Measurements from ENCODE around the gene SNAI1. TPM values are rescaled to one million over a fixed set of nuclear protein-coding genes. Genes with fewer than 3 reads are reported as not detected.
"Not testable (repeated sequence)": the region's sequence is repeated elsewhere in the genome, so short reads cannot be mapped to it uniquely, and the experiment has no call there.

SNAI1 gene
- polyA plus RNA-seq, 1 experiment, result 6.5 TPM

DNA sequence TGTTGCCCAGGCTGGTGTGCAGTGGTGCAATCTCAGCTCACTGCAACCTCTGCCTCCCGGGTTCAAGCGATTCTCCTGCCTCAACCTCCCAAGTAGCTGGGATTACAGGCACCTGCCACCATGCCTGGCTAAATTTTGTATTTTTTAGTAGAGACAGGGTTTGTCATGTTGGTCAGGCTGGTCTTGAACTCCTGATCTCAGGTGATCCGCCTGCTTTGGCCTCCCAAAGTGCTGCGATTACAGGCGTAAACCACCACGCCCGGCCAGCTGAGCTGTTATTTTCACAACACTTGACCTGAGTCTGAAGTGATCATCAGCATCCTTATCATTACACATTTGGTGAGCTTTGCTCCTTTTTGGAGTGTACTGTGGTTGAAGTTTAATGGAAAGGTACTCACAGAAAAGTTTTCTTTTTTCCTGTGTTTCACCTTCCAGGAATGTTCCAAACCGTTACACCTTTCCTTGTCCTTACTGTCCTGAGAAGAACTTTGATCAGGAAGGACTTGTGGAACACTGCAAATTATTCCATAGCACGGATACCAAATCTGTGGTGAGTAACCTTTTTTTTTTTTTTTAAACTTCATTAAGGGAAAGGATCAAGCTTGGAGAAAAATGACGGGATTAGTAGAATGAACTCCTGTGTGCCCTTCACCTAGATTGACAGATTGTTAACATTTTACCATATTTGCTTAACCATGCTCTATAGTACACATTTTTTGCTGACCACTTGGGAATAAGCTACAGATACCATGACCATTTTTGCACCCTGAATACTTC lies 36.9 kb upstream of the SNAI1 start:
- POLR2A ChIA-PET, result no interaction called here
- Histone ChIP-seq H3K4me3 (ENCODE audit: low read depth, low read length) (no peak overlapping the region), H3K36me3 (ENCODE audit: control insufficient read depth, insufficient read depth, low read length) (peaks cover 20% of the 10 kb centered on the region), H3K27me3 (ENCODE audit: control insufficient read depth, insufficient read depth, low read length) (no peaks in the 10 kb centered on the region)
- CTCF ChIA-PET, result interaction anchor here (1.4 kb wide), 1 partner anchor 9 kb away, joined by 3 read pairs; no protein-coding TSS in a partner anchor
- TF ChIP-seq, protein P1, sequence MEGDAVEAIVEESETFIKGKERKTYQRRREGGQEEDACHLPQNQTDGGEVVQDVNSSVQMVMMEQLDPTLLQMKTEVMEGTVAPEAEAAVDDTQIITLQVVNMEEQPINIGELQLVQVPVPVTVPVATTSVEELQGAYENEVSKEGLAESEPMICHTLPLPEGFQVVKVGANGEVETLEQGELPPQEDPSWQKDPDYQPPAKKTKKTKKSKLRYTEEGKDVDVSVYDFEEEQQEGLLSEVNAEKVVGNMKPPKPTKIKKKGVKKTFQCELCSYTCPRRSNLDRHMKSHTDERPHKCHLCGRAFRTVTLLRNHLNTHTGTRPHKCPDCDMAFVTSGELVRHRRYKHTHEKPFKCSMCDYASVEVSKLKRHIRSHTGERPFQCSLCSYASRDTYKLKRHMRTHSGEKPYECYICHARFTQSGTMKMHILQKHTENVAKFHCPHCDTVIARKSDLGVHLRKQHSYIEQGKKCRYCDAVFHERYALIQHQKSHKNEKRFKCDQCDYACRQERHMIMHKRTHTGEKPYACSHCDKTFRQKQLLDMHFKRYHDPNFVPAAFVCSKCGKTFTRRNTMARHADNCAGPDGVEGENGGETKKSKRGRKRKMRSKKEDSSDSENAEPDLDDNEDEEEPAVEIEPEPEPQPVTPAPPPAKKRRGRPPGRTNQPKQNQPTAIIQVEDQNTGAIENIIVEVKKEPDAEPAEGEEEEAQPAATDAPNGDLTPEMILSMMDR (IDR thresholded peaks at IDR 0.05; ENCODE audit: insufficient read depth, low read depth, low read length), result no peak
- DNase-seq (ENCODE audit: low read depth), result no peak

DNA sequence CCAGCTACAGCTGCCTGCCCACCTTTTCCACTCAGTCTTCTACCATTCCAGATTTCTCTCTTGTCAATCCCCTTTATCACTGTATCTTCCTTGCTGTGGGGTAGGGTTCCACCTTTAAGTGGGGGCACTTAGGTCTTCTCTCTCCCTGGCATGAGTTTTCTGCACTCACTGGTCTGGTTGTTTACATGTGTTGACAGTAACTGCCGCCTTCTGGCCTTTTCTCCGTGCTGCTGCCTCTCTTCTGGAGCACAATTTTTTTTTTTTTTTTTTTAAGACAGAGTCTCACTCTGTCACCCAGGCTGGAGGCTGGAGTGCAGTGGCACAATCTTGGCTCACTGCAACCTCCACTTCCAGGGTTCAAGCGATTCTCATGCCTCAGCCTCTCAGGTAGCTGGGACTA lies 34.6 kb upstream of the SNAI1 start:
- ChIA-PET POLR2A (no interaction called here), CTCF (interaction anchor here (1.3 to 2.9 kb wide), 2 partner anchors 31 to 123 kb away, joined by 5 to 8 read pairs; no protein-coding TSS in a partner anchor)
- peaks cover 23% of the 10 kb centered on the region for H3K36me3 ChIP-seq (ENCODE audit: control insufficient read depth, insufficient read depth, low read length)
- DNase-seq (ENCODE audit: low read depth), result no peak
- TF ChIP-seq, protein P1 (IDR thresholded peaks at IDR 0.05; ENCODE audit: insufficient read depth, low read depth, low read length), result no peak
- H3K4me3 ChIP-seq (ENCODE audit: low read depth, low read length), result no peak overlapping the region
- H3K27me3 ChIP-seq (ENCODE audit: control insufficient read depth, insufficient read depth, low read length), result no peaks in the 10 kb centered on the region

DNA sequence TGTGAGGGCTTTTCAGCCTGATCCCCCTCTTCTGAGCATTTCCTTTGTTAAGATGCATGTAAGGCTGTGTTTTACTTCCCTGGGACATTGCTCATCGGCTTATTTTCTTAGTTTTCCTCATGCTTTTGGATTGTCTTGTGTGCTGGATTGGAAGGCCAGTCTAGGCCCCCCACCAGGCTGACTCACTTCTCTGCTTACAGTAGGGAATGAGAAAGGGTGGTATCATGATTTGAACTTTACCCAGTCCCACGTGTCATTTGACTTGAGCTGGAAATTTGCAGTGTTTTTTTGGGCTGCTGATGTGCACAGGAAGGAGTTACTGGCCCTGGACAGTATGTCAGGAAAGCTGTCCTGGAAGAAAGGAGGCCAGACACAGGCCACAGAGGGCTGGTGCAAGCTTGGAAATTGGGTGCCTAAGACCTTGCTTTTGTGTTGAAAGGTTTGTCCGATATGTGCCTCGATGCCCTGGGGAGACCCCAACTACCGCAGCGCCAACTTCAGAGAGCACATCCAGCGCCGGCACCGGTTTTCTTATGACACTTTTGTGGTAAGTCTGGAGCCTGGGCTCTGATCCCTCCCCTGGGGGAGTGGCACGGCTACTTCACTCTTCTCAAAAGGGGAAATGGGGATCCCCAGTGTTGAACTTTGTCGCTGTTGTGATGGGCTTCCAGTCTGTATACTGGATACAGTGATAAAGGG lies 33.8 kb upstream of the SNAI1 start:
- TF ChIP-seq, protein P1 (IDR thresholded peaks at IDR 0.05; ENCODE audit: insufficient read depth, low read depth, low read length), result no peak
- Histone ChIP-seq H3K27me3 (ENCODE audit: control insufficient read depth, insufficient read depth, low read length) (no peaks in the 10 kb centered on the region), H3K4me3 (ENCODE audit: low read depth, low read length) (no peak overlapping the region), H3K36me3 (ENCODE audit: control insufficient read depth, insufficient read depth, low read length) (peaks cover 27% of the 10 kb centered on the region)
- ChIA-PET POLR2A (no interaction called here), CTCF (interaction anchor here (1.3 to 2.9 kb wide), 3 partner anchors 30 to 230 kb away, joined by 3 to 8 read pairs (median 5); no protein-coding TSS in a partner anchor)
- peak; percentile 69 for DNase-seq (ENCODE audit: low read depth)

DNA sequence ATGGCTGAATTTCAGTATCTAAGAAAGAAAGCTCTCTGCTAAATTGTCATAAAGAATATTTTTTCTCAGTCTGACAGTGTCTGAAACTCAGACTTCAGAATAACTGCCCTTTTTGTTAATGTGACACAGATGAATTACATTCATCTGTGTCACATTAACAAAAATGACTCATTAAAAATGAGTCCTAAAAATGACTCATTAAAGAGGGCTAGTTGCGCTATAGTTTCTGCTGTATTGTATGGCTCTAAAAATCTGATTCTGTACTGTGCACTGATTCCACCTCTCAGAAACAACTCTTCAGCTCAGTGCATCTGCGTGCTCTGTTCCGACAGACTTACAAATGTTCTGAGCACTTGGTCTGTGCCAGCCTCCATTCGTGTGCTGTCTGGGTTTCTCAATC lies 31.6 kb upstream of the SNAI1 start:
- no peak overlapping the region for H3K4me3 ChIP-seq (ENCODE audit: low read depth, low read length)
- peaks cover 28% of the 10 kb centered on the region for H3K36me3 ChIP-seq (ENCODE audit: control insufficient read depth, insufficient read depth, low read length)
- DNase-seq (ENCODE audit: low read depth), result no peak
- POLR2A ChIA-PET, result no interaction called here
- CTCF ChIA-PET, result interaction anchor here (2.3 kb wide), 1 partner anchor 120 kb away, joined by 8 read pairs; no protein-coding TSS in a partner anchor
- no peaks in the 10 kb centered on the region for H3K27me3 ChIP-seq (ENCODE audit: control insufficient read depth, insufficient read depth, low read length)
- TF ChIP-seq, protein P1 (IDR thresholded peaks at IDR 0.05; ENCODE audit: insufficient read depth, low read depth, low read length), result no peak

DNA sequence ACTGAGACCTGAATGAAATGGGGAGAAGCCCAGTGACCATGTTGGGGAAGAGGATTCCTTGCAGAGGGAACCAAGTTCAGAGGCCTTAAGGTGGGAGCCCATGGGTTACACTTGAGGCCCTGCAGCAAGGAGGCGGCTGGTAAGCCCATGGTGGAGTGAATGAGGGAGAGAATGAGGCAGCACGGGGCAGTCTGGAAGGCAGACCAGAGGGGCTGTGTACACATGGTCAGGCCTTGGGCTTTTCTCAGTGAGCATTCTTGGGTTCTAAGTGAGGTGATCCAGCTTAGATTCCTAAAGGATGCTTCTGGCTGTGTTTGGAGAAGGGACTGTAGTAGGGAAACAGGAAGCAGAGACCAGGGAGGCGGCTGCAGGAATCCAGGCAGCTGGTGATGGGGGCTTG lies 27.6 kb upstream of the SNAI1 start:
- Histone ChIP-seq H3K36me3 (ENCODE audit: control insufficient read depth, insufficient read depth, low read length) (peaks cover 31% of the 10 kb centered on the region), H3K4me3 (ENCODE audit: low read depth, low read length) (no peak overlapping the region), H3K27me3 (ENCODE audit: control insufficient read depth, insufficient read depth, low read length) (no peaks in the 10 kb centered on the region)
- DNase-seq (ENCODE audit: low read depth), result no peak
- TF ChIP-seq, protein P1 (IDR thresholded peaks at IDR 0.05; ENCODE audit: insufficient read depth, low read depth, low read length), result no peak
- POLR2A ChIA-PET, result no interaction called here
- CTCF ChIA-PET, result interaction anchor here (0.7 to 2.8 kb wide), 3 partner anchors 10 to 24 kb away, joined by 3 to 9 read pairs (median 5); no protein-coding TSS in a partner anchor

DNA sequence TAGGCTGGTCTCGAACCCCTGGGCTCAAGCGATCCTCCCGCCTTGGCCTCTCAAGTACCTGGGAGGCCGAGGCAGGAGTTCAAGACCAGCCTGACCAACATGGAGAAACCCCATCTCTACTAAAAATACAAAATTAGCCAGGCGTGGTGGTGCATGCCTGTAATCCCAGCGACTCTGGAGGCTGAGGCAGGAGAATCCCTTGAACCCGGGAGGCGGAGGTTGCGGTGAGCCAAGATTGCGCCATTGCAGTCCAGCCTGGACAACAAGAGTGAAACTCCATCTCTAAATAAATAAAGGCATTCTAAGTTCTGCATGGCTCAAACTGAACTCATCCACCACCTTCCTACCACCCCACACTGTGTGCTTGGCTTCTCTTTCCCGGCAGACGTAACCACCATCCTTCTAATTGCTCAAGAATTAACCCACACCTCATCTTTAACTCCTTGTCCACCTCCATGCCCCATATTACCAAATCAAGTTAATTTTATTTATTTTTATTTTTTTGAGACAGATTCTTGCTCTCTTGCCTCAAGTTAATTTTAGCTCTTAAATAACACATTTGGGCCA lies 26.9 kb upstream of the SNAI1 start:
- POLR2A ChIA-PET; H3K27me3 ChIP-seq (ENCODE audit: control insufficient read depth, insufficient read depth, low read length); DNase-seq (ENCODE audit: low read depth); H3K4me3 ChIP-seq (ENCODE audit: low read depth, low read length): not testable (repeated sequence)
- peaks cover 31% of the 10 kb centered on the region for H3K36me3 ChIP-seq (ENCODE audit: control insufficient read depth, insufficient read depth, low read length)
- CTCF ChIA-PET, result interaction anchor here (0.7 to 2.0 kb wide), 3 partner anchors 10 to 150 kb away, joined by 3 to 5 read pairs (median 3); no protein-coding TSS in a partner anchor
